CD4-positive, alpha-beta T cell treated with Interleukin-15 for 1 hour (primary cell): Measurements from ENCODE around the gene CARD11.

Experiments used
- DNase-seq: peaks from one replicate; pipeline ENCODE4 v3.0.0-alpha.2; 2020

Gene CARD11

GRCh38 chr7:2866601-2867000 lies 177.1 kb downstream of the CARD11 start:
- no peak for DNase-seq

- DNase-seq: peak; percentile 70
Observed at GRCh38 chr7:2864999-2865670, 178.5 kb downstream of the CARD11 start.

- no peak for DNase-seq
Observed at GRCh38 chr7:2864204-2864985, 179.3 kb downstream of the CARD11 start.

- DNase-seq: peak; percentile 82
Observed at GRCh38 chr7:2863461-2864066, 180.1 kb downstream of the CARD11 start.

GRCh38 chr7:2862831-2863361 lies 180.8 kb downstream of the CARD11 start:
- peak; percentile 20 for DNase-seq

GRCh38 chr7:2861509-2861908 lies 182.2 kb downstream of the CARD11 start:
- no peak for DNase-seq

- DNase-seq: no peak
Observed at GRCh38 chr7:2860627-2861133, 183.0 kb downstream of the CARD11 start.

- no peak for DNase-seq
Observed at GRCh38 chr7:2859952-2860351, 183.7 kb downstream of the CARD11 start.

GRCh38 chr7:2858621-2859020 lies 185.0 kb downstream of the CARD11 start:
- no peak for DNase-seq

- DNase-seq: no peak
Observed at GRCh38 chr7:2856388-2857169, 187.1 kb downstream of the CARD11 start.
